Activated CD8-positive, alpha-beta T cell treated with anti-CD3 and anti-CD28 coated beads, Interleukin-2, amount 10 ng/mL, durations not matched to agents 7 days and 5 days (primary cell): Measurements from ENCODE around the gene LRRN2. TPM values are rescaled to one million over a fixed set of nuclear protein-coding genes. Genes with fewer than 3 reads are reported as not detected.

Experiments used
- ATAC-seq: fragments of 150-1000 bp; cut with Tn5 transposase; one replicate; pipeline ENCODE4 v1.10.0; 2021; ENCODE audit warnings: moderate library complexity
- CTCF ChIA-PET: fragments of 350-600 bp; sonication (Branson Sonifier 250); formaldehyde crosslinking; loops from one replicate; lab custom pipeline; 2021; ENCODE audit warnings: antibody characterized with exemption; lab: Charles Lee
- POLR2A ChIA-PET: fragments of 350-600 bp; sonication (Branson Sonifier 250); formaldehyde crosslinking; loops from one replicate; lab custom pipeline; 2021; ENCODE audit warnings: antibody characterized with exemption; lab: Charles Lee
- DNase-seq: peaks from one replicate; pipeline ENCODE4 v3.0.0-alpha.2; 2020
- H3K27ac Mint-ChIP-seq: one replicate; pipeline ENCODE4 v1.8.0; 2021; ENCODE audit warnings: mild to moderate bottlenecking, mixed read lengths
- H3K27me3 Mint-ChIP-seq: one replicate; pipeline ENCODE4 v1.8.0; 2021; ENCODE audit warnings: low read depth, mixed read lengths
- H3K36me3 Mint-ChIP-seq: one replicate; pipeline ENCODE4 v1.8.0; 2021; ENCODE audit warnings: low read depth, mixed read lengths
- H3K4me1 Mint-ChIP-seq: one replicate; pipeline ENCODE4 v1.8.0; 2021; ENCODE audit warnings: low read depth, mixed read lengths
- H3K4me3 Mint-ChIP-seq: one replicate; pipeline ENCODE4 v1.8.0; 2021; ENCODE audit warnings: mild to moderate bottlenecking, mixed read lengths
- H3K9me3 Mint-ChIP-seq: one replicate; pipeline ENCODE4 v1.8.0; 2022; ENCODE audit warnings: mixed read lengths; ENCODE audit not compliant: insufficient read depth
- total RNA-seq, 2 experiments: library from RNA; stranded (reverse); gene quantifications; one replicate each; pipeline ENCODE4 v1.2.3, GENCODE V29; 2021

The LRRN2 gene
- total RNA-seq, 2 experiments from 2014 or later = not detected

- POLR2A ChIA-PET = no interaction called here
- ATAC-seq (no peak), DNase-seq (no peak)
- no peak overlapping the region for H3K27ac Mint-ChIP-seq
- no peak overlapping the region for H3K4me3 Mint-ChIP-seq
- no peaks in the 10 kb centered on the region for H3K9me3 Mint-ChIP-seq
- H3K4me1 Mint-ChIP-seq = peaks cover 16% of the 10 kb centered on the region
- peaks cover 16% of the 10 kb centered on the region for H3K27me3 Mint-ChIP-seq
- CTCF ChIA-PET = no interaction called here
- no peaks in the 10 kb centered on the region for H3K36me3 Mint-ChIP-seq
These were observed 25.8 kb upstream of the LRRN2 start for GRCh38 chr1:204711103-204711946.

GRCh38 chr1:204709960-204710912, 24.7 kb upstream of the LRRN2 start:
- ATAC-seq (no peak), DNase-seq (no peak)
- H3K27ac Mint-ChIP-seq = no peak overlapping the region
- CTCF ChIA-PET = interaction anchor here (0.7 kb wide), 1 partner anchor 22 kb away, joined by 3 read pairs; no protein-coding TSS in a partner anchor
- no peaks in the 10 kb centered on the region for H3K9me3 Mint-ChIP-seq
- H3K4me3 Mint-ChIP-seq = no peak overlapping the region
- H3K4me1 Mint-ChIP-seq = peaks cover 22% of the 10 kb centered on the region
- POLR2A ChIA-PET = no interaction called here
- peaks cover 16% of the 10 kb centered on the region for H3K27me3 Mint-ChIP-seq
- H3K36me3 Mint-ChIP-seq = no peaks in the 10 kb centered on the region

- ChIA-PET POLR2A (no interaction called here), CTCF (interaction anchor here (0.7 kb wide), 1 partner anchor 24 kb away, joined by 3 read pairs; no protein-coding TSS in a partner anchor)
- Mint-ChIP-seq H3K27me3 (peaks cover 16% of the 10 kb centered on the region), H3K4me3 (no peak overlapping the region), H3K4me1 (peaks cover 22% of the 10 kb centered on the region), H3K27ac (no peak overlapping the region), H3K36me3 (no peaks in the 10 kb centered on the region), H3K9me3 (no peaks in the 10 kb centered on the region)
- DNase-seq (no peak), ATAC-seq (no peak)
These were observed 23.5 kb upstream of the LRRN2 start for GRCh38 chr1:204709021-204709420.

GRCh38 chr1:204706838-204707509, 21.4 kb upstream of the LRRN2 start:
- ATAC-seq = peak; percentile 52
- Mint-ChIP-seq H3K27ac (peak overlapping the region; percentile 85), H3K9me3 (no peaks in the 10 kb centered on the region), H3K4me3 (no peak overlapping the region), H3K27me3 (peaks cover 9% of the 10 kb centered on the region), H3K36me3 (no peaks in the 10 kb centered on the region), H3K4me1 (peaks cover 17% of the 10 kb centered on the region)
- DNase-seq = no peak
- ChIA-PET POLR2A (no interaction called here), CTCF (interaction anchor here (1.1 to 1.5 kb wide), 5 partner anchors 40 to 141 kb away, joined by 3 to 6 read pairs (median 3); no protein-coding TSS in a partner anchor)

DNA sequence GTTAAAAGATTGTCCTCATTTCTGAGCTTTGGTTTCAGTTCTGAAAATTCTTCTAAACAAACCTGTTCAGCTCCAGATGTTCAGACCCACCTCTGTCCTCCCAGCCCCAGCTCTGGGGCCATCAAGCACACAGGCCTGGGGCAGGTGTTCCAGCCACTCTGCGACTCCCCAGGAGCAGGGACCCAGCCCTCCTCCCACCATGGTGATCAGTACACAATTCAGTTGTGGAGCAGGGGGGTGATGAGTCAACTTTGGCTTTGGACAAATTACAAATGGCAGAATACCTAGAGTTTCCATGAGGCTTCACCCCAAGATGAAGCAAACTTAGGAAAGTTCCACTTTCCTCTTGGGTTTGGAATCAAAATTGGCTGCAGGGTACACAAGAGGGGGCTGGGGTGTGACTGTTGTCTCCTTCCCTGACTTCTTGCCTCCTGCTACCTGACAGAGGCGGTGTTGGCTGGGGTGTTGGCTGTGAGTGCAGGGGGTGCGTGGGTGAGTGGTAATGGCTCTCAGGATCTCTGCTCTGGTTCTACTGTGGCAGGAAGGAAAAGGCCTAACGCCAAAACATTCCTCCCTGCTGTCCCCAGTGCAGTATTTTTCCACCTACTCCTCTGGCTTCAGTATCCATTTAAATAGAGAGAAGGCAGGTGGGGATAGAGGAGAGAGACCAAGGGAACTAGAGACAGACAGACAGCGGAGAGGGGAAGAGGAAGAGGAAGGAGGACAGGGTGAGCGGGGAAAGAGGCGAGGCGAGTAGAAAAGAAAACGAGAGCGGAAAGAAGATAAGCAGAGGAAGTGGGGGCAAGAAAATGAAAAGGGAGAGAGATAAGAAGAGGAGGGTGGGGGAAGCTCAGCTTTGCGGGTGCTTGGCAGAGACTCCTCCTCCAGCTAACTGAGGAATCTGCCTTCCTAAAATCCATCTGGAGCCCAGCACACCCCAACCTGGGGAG, 20.6 kb upstream of the LRRN2 start:
- DNase-seq (no peak), ATAC-seq (peak; percentile 15)
- Mint-ChIP-seq H3K4me1 (peaks cover 17% of the 10 kb centered on the region), H3K9me3 (no peaks in the 10 kb centered on the region), H3K27ac (peak overlapping the region; percentile 85), H3K36me3 (no peaks in the 10 kb centered on the region), H3K4me3 (no peak overlapping the region), H3K27me3 (peaks cover 12% of the 10 kb centered on the region)
- ChIA-PET POLR2A (no interaction called here), CTCF (interaction anchor here (0.8 to 1.8 kb wide), 6 partner anchors 18 to 140 kb away, joined by 3 to 9 read pairs (median 3); no protein-coding TSS in a partner anchor)

GRCh38 chr1:204705493-204705811, 19.9 kb upstream of the LRRN2 start:
- H3K4me3 Mint-ChIP-seq = no peak overlapping the region
- no peak for DNase-seq
- POLR2A ChIA-PET = no interaction called here
- peaks cover 17% of the 10 kb centered on the region for H3K4me1 Mint-ChIP-seq
- peaks cover 9% of the 10 kb centered on the region for H3K27me3 Mint-ChIP-seq
- H3K9me3 Mint-ChIP-seq = no peaks in the 10 kb centered on the region
- ATAC-seq = no peak
- CTCF ChIA-PET = interaction anchor here (0.8 to 1.8 kb wide), 4 partner anchors 19 to 140 kb away, joined by 3 to 9 read pairs (median 4); no protein-coding TSS in a partner anchor
- H3K36me3 Mint-ChIP-seq = no peaks in the 10 kb centered on the region
- no peak overlapping the region for H3K27ac Mint-ChIP-seq

GRCh38 chr1:204704794-204705492, 19.4 kb upstream of the LRRN2 start:
- H3K36me3 Mint-ChIP-seq = no peaks in the 10 kb centered on the region
- H3K4me3 Mint-ChIP-seq = no peak overlapping the region
- POLR2A ChIA-PET = no interaction called here
- CTCF ChIA-PET = interaction anchor here (0.8 to 1.8 kb wide), 4 partner anchors 20 to 139 kb away, joined by 3 to 9 read pairs (median 5); no protein-coding TSS in a partner anchor
- H3K4me1 Mint-ChIP-seq = peaks cover 17% of the 10 kb centered on the region
- ATAC-seq (no peak), DNase-seq (no peak)
- H3K27me3 Mint-ChIP-seq = peaks cover 6% of the 10 kb centered on the region
- no peaks in the 10 kb centered on the region for H3K9me3 Mint-ChIP-seq
- no peak overlapping the region for H3K27ac Mint-ChIP-seq

DNA sequence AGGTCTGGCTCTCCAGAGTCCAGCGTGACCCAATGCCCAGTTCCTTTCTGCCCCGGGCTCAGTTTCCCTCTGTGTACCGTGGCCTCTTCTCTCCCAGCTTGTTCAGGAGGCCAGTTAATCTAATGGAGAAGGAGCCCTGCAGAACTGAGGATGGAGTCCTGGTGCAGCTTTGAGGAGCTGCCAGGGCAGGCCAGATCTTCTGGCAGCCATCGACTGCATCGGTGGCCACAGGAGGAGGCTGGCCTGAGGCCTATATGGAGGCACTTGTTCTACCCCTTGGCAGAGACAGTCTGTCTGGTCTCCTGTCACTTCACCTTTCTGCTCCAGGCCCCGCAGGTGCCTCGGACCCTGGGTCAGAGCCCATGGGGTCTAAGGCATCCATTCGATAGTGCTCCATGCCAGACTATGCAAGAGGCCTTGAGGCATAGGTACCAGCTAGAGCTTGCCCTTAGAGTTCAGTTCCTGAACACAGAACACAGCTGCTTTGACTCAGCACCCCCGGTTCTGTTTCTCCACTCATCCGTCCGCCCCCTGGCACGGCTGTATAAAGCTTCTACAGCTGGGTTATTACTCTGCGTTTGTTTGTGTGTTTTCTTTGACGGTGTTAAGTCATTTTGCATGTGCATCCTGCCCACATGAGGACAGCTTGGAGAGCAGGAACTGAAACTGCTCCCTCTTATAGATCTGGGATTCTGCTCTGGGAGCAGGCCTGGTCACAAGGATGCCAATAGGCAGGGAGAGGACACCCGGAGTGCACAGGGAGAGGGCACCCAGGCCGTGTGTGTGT, 18.5 kb upstream of the LRRN2 start:
- CTCF ChIA-PET = interaction anchor here (0.8 to 1.8 kb wide), 3 partner anchors 43 to 103 kb away, joined by 3 to 9 read pairs (median 5); no protein-coding TSS in a partner anchor
- Mint-ChIP-seq H3K36me3 (no peaks in the 10 kb centered on the region), H3K27me3 (peaks cover 6% of the 10 kb centered on the region), H3K9me3 (no peaks in the 10 kb centered on the region), H3K4me1 (peaks cover 20% of the 10 kb centered on the region), H3K27ac (no peak overlapping the region), H3K4me3 (no peak overlapping the region)
- DNase-seq (no peak), ATAC-seq (no peak)
- POLR2A ChIA-PET = no interaction called here

DNA sequence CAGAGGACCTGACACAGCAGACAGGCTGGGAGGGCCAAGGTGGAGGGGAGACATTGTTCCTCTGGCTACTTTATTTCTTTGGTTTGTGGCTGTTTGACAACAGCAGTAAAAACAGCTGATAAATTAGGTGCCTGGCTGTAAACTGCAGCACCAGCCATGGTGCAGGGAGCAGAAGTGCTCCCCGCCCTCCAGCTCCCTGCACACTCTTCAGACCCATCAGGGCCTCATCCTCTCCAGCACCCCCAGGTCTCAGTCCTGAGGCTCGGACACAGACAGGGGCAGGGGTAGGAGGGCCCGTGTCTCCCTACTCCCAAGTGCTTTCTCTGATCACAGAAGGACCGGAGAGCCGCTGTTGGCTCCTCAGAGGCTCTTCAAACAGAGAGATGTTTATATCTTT, 17.7 kb upstream of the LRRN2 start:
- POLR2A ChIA-PET = no interaction called here

More for the DNA sequence above, 17.7 kb upstream of the LRRN2 start:
- Mint-ChIP-seq H3K36me3 (no peaks in the 10 kb centered on the region), H3K27me3 (peaks cover 6% of the 10 kb centered on the region), H3K9me3 (no peaks in the 10 kb centered on the region), H3K4me1 (peaks cover 20% of the 10 kb centered on the region), H3K4me3 (no peak overlapping the region), H3K27ac (no peak overlapping the region)
- no peak for ATAC-seq
- CTCF ChIA-PET = interaction anchor here (1.0 kb wide), 1 partner anchor 44 kb away, joined by 3 read pairs; no protein-coding TSS in a partner anchor
- DNase-seq = no peak
